H1 (cell line): Measurements from ENCODE around the gene MTX3.

Source experiments
- ATF2 ChIP-seq: IDR thresholded peaks from 2 replicates; pipeline ENCODE4 v1.6.1; 2012; ENCODE audit warnings: low read length, inconsistent platforms
- ATF3 ChIP-seq: IDR thresholded peaks from 2 replicates; pipeline ENCODE4 v1.6.1; 2011; ENCODE audit warnings: low read depth, mild to moderate bottlenecking, low read length; ENCODE audit not compliant: insufficient read depth
- CREB1 ChIP-seq: IDR thresholded peaks from 2 replicates; pipeline ENCODE4 v1.6.1; 2012; ENCODE audit warnings: inconsistent platforms
- CTCF ChIP-seq, 3 experiments: IDR thresholded peaks; 1 replicate in 2 of 3; 2 replicates in 1 of 3; pipeline versions ENCODE4 v1.5.1 to v1.6.1; 2011; ENCODE audit warnings: low read length in 3 of 3, mild to moderate bottlenecking in 3 of 3, inconsistent platforms in 2 of 3, low read depth in 1 of 3, moderate library complexity in 1 of 3; ENCODE audit not compliant: insufficient read depth in 1 of 3; ENCODE audit errors: control extremely low read depth in 1 of 3
- E2F6 ChIP-seq: IDR thresholded peaks from 2 replicates; pipeline ENCODE4 v1.6.1; 2012; ENCODE audit warnings: inconsistent platforms
- EP300 ChIP-seq, 2 experiments: IDR thresholded peaks; 1 replicate in 1 of 2; 2 replicates in 1 of 2; pipeline ENCODE4 v1.6.1; 2011 to 2012; ENCODE audit warnings: low read depth in 2 of 2, low read length in 2 of 2, mild to moderate bottlenecking in 2 of 2, borderline replicate concordance in 1 of 2, inconsistent platforms in 1 of 2, moderate library complexity in 1 of 2
- EZH2 ChIP-seq: fragments of 200-600 bp; sonication (generic); IDR thresholded peaks from 2 replicates; pipeline ENCODE4 v1.7.1; 2012; ENCODE audit warnings: low read depth, mild to moderate bottlenecking, moderate library complexity, low read length, inconsistent platforms; ENCODE audit not compliant: severe bottlenecking
- JUN ChIP-seq: IDR thresholded peaks from 2 replicates; pipeline ENCODE4 v1.6.1; 2011; ENCODE audit warnings: low read depth, mild to moderate bottlenecking, improper control_type of control experiment, low read length
- JUND ChIP-seq: IDR thresholded peaks from 2 replicates; pipeline ENCODE4 v1.6.1; 2011; ENCODE audit warnings: mild to moderate bottlenecking, improper control_type of control experiment, low read length
- RAD21 ChIP-seq, 2 experiments: IDR thresholded peaks in 1 of 2; conservative IDR thresholded peaks in 1 of 2; 2 replicates each; pipeline ENCODE4 v1.6.1; 2011; ENCODE audit warnings: low read depth in 2 of 2, low read length in 2 of 2, improper control_type of control experiment in 1 of 2, inconsistent platforms in 1 of 2, mild to moderate bottlenecking in 1 of 2, moderate library complexity in 1 of 2
- SUZ12 ChIP-seq: fragments of 200-600 bp; sonication (generic); IDR thresholded peaks from 2 replicates; pipeline ENCODE4 v1.6.1; 2012; ENCODE audit warnings: mild to moderate bottlenecking, inconsistent platforms, low read length, moderate library complexity, mixed read lengths

- TF ChIP-seq JUND = no peak
- TF ChIP-seq JUN = no peak
- no peak for TF ChIP-seq CTCF (IDR thresholded peaks at IDR 0.05; ENCODE audit: control extremely low read depth in 1 of 3, insufficient read depth in 1 of 3, low read depth in 1 of 3, low read length in 3 of 3)
- no peak for TF ChIP-seq EZH2
- no peak for TF ChIP-seq SUZ12
- no peak for TF ChIP-seq CREB1
- no peak for TF ChIP-seq ATF2
- no peak for TF ChIP-seq RAD21 (IDR thresholded peaks at IDR 0.05 in 1 of 2, conservative IDR thresholded peaks at IDR 0.05 in 1 of 2; ENCODE audit: low read depth in 2 of 2, low read length in 2 of 2)
- TF ChIP-seq ATF3 = no peak
- TF ChIP-seq E2F6 = no peak
- TF ChIP-seq EP300 (IDR thresholded peaks at IDR 0.05; ENCODE audit: borderline replicate concordance in 1 of 2, low read depth in 2 of 2, low read length in 2 of 2) = no peak
Measured at GRCh38 chr5:79973511-79973910, 17.6 kb downstream of the MTX3 start.
